ENCODE measurements around the gene GTSE1. TPM values are rescaled to one million over a fixed set of nuclear protein-coding genes. Genes with fewer than 3 reads are reported as not detected.

Gene GTSE1
- total and polyA plus RNA-seq, 2 of the 13 experiments (the other 11 are each of a cell fraction or from before 2014, with no cell fraction given): 10.7 to 13.5 TPM

DNA sequence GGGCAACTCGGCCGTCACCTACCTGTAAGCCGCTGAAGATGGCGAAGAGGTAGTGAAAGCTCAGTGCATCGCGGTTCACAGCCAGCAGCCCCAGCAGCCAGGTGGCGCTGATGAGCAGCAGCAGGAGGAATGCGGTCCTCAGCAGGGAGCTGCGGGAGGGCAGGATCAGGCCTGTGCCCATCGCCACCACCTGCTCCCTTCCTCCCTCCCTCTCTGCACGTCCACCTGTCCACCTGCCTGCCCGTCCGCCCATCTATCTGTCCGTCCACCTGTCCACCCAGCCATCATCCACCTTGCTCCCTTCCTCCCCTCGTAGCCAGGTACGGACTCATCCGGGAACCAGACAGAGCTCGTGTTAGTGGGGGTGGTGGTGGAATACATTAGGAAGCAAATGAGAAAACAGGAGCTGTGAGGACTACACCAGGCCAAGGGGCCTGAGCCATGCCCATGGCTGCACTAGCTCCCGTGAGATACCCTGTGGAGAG, 71.1 kb downstream of the GTSE1 start (continued):
- TF ChIP-seq, protein P1, sequence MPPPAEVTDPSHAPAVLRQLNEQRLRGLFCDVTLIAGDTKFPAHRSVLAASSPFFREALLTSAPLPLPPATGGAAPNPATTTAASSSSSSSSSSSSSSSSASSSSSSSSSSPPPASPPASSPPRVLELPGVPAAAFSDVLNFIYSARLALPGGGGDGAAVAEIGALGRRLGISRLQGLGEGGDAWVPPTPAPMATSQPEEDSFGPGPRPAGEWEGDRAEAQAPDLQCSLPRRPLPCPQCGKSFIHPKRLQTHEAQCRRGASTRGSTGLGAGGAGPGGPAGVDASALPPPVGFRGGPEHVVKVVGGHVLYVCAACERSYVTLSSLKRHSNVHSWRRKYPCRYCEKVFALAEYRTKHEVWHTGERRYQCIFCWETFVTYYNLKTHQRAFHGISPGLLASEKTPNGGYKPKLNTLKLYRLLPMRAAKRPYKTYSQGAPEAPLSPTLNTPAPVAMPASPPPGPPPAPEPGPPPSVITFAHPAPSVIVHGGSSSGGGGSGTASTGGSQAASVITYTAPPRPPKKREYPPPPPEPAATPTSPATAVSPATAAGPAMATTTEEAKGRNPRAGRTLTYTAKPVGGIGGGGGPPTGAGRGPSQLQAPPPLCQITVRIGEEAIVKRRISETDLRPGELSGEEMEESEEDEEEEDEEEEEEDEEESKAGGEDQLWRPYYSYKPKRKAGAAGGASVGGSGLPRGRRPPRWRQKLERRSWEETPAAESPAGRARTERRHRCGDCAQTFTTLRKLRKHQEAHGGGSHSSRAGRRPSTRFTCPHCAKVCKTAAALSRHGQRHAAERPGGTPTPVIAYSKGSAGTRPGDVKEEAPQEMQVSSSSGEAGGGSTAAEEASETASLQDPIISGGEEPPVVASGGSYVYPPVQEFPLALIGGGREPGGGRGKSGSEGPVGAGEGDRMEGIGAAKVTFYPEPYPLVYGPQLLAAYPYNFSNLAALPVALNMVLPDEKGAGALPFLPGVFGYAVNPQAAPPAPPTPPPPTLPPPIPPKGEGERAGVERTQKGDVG (CRISPR knock-in tag; IDR thresholded peaks at IDR 0.05; ENCODE audit: borderline replicate concordance): peak; percentile 70; the same call in 1 of the 2 replicates
- TF ChIP-seq ZFX (CRISPR knock-in tag; IDR thresholded peaks at IDR 0.05; ENCODE audit: low read depth): peak; percentile 65; the same call in 1 of the 2 replicates
- TF ChIP-seq GZF1 (CRISPR knock-in tag; IDR thresholded peaks at IDR 0.05): no peak
- TF ChIP-seq ZFY (CRISPR knock-in tag; IDR thresholded peaks at IDR 0.05): no peak; the same call in 1 of the 2 replicates
- TF ChIP-seq PRDM10 (CRISPR knock-in tag; IDR thresholded peaks at IDR 0.05; ENCODE audit: low read depth): no peak
- peak; percentile 66 for TF ChIP-seq XRCC5 (optimal IDR thresholded peaks at IDR 0.05; ENCODE audit: low read length)
- 0 out of 2 replicates have a peak, but pooled peaks have one; percentile 37 for TF ChIP-seq ZNF124 (CRISPR knock-in tag; IDR thresholded peaks at IDR 0.05)
- peak; percentile 43; the same call in 1 of the 2 replicates for TF ChIP-seq SAP130 (CRISPR knock-in tag; IDR thresholded peaks at IDR 0.05; ENCODE audit: low read depth)
- no peak for TF ChIP-seq NFIC (IDR thresholded peaks at IDR 0.05; ENCODE audit: low read length)
- peak; percentile 62; the same call in 1 of the 2 replicates for TF ChIP-seq ZNF331 (CRISPR knock-in tag; IDR thresholded peaks at IDR 0.05)
- TF ChIP-seq NFRKB (IDR thresholded peaks at IDR 0.05): no peak
- TF ChIP-seq PCBP1 (IDR thresholded peaks at IDR 0.05; ENCODE audit: borderline replicate concordance, low read depth, low read length): 0 out of 2 replicates have a peak, but pooled peaks have one; percentile 53
- TF ChIP-seq ZNF556 (CRISPR knock-in tag; IDR thresholded peaks at IDR 0.05; ENCODE audit: borderline replicate concordance): 0 out of 2 replicates have a peak, but pooled peaks have one; percentile 14
- TF ChIP-seq KDM2A (CRISPR knock-in tag; IDR thresholded peaks at IDR 0.05; ENCODE audit: borderline replicate concordance, low read depth): peak; percentile 85; the same call in 1 of the 2 replicates
- peak; percentile 45 for TF ChIP-seq HNRNPLL (IDR thresholded peaks at IDR 0.05; ENCODE audit: low read depth, low read length, poor library complexity, severe bottlenecking)
- TF ChIP-seq CTCF (CRISPR knock-in tag; IDR thresholded peaks at IDR 0.05): peak; percentile 100
- no peak for TF ChIP-seq SP2 (CRISPR knock-in tag; IDR thresholded peaks at IDR 0.05)
- TF ChIP-seq ZNF574 (CRISPR knock-in tag; IDR thresholded peaks at IDR 0.05): peak; percentile 32; the same call in 1 of the 2 replicates
- peak; percentile 48; the same call in 1 of the 2 replicates for TF ChIP-seq SALL1 (CRISPR knock-in tag; IDR thresholded peaks at IDR 0.05)

Data from HepG2 (cell line).